Pons (tissue), 1 donor: ENCODE data around the gene HACD2.

Source experiments
- DNase-seq: peaks from one replicate; pipeline ENCODE4 v3.0.0-alpha.2; 2016; ENCODE audit warnings: low spot score

The HACD2 gene, protein sequence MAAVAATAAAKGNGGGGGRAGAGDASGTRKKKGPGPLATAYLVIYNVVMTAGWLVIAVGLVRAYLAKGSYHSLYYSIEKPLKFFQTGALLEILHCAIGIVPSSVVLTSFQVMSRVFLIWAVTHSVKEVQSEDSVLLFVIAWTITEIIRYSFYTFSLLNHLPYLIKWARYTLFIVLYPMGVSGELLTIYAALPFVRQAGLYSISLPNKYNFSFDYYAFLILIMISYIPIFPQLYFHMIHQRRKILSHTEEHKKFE

DNA sequence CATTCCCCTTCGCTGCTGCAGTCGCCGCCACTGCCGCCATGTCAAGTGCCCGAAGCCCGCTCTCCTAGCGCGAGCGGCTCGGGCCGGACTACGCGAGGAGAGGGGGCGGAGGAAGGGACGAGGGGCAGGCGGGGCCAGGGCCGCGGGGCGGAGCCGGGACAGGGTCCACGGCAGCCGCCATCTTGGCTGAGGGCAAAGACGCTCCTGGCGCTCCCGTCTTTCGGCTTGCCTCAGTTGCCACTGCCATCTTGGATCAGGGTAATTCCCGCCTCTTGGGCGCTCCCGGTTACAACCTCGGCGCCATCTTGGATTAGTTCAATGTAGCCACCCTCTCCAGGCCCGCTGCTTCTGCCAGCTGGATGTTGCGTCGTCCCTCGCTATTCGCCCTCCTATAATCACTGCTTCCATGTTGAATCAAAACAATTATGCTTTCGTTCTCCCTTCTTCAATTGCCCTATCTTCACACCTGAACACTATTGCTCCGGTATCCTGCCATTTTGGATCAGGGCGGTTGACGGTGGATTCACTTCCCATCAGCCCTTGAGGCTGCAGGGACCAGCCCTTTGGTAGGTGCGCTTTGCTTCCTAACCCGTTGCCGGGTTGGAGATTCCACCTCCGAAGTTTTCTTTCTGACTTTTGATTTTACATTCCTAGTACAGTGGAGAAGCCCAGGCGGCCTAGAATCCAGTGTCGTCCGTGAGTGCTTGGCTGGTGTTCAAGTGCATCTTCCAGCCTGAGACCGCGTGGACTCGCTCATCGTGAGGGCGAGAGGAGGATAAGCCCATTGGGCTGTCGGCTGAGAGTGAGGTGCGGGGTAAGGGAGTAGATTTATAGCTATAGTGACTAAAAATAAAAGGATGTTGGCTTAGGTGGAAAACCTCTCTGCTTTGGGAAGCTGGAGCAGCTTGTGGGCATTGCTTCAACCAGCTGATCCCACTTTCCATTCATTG lies at the start of gene HACD2:
Gene HACD2 (minus strand): TSS at position 66 of the 950 bp plus-strand sequence. CDS start 26 bp downstream, at position 40.
- DNase-seq: peak; percentile 99

DNA sequence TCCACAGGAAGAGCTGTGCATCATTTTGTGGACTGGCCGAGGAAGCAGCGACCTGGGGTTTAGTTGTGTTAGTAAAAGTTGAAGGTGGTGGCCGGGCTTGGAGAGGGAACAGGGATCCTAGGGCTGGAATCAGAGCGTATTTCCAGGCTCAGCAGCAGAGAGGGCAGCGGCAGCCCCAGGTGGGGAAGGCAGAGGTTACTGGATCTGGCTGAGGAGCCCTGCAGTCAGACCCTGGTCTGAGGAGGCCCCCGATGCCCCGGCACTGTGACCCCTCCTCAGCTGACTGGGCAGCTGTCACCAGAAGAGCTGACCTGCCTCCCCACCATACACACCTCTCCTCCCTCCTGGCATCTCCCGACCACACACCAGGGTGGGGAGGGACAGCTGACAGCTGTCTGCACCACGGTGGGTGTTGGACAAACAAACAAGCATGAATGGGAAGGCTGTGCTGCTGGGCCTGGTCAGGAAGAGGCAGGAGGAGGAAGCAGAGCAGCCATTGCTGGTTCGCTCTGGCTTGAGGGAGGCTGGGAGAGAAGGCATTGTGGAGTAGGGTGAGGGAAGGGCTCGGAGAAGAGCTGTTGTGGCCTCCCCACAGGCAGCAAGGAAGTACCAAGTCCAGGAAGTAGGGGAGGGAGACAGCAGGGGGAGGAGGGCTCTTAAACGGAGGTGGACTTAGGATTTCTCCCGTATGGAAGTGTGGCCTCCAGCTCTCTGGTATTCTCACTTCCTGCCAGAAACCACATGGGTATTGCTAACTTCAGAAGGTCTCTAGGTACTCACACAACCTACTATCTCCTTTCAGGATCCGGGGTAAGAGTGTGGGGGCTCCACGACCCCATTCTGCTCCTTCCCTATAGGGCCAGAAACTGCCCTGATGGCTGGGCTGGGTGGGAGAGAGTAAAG lies 49.5 kb upstream of the HACD2 start:
- no peak for DNase-seq

GRCh38 chr3:123633530-123633929 lies 48.7 kb upstream of the HACD2 start:
- no peak for DNase-seq

GRCh38 chr3:123632161-123632655 lies 47.4 kb upstream of the HACD2 start:
- DNase-seq: no peak

- no peak for DNase-seq
Observed at GRCh38 chr3:123629747-123630047, 44.8 kb upstream of the HACD2 start.

- no peak for DNase-seq
Observed at GRCh38 chr3:123628996-123629746, 44.3 kb upstream of the HACD2 start.

DNA sequence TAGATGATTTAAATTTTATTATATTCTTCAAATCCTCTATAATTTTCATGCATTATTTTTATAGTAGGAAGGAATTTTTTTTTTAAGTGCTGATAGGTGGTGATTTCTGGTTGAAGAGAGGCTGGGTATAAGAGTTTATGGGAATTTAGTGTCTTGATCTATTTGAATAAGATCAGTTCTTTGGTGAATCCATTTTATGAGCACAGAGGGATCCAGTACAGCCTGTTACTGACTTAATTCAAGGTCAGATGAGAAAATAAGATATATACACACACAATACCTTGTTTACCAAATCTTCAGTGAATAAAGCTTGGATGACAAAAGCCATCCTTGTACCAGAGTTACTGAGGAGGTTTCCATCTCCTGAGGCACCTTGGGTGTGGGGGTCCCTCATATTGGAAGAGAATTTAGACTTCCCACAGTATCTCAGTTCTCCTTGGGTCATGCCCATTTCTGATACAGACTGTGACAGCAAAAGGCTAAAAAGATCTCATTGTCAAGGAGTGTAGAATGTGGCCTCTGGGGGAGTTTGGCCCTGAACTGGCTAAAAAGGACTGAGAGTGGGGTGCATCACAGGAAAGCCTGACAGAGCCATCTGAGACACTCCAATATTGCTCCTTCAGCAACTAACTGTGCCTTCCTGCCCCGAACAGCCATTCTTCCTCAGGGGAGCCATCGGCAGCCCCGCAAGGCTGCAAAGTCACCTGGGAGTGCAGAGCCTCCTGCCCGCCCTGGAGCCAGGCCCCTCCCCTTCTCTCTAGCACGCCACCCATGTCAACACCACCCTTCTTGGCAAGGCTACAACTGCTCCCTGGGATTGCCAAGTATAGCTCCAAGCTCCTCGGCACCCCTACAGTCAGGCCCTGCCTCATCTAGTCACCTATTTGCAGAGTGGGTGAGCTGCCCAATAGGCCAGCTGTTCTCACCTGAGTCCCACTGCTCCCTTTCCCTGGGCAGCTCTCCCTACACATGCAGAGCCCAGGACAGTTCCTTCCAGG lies 43.1 kb upstream of the HACD2 start:
- no peak for DNase-seq

- DNase-seq: no peak
Observed at GRCh38 chr3:123626881-123627280, 42.0 kb upstream of the HACD2 start.

DNA sequence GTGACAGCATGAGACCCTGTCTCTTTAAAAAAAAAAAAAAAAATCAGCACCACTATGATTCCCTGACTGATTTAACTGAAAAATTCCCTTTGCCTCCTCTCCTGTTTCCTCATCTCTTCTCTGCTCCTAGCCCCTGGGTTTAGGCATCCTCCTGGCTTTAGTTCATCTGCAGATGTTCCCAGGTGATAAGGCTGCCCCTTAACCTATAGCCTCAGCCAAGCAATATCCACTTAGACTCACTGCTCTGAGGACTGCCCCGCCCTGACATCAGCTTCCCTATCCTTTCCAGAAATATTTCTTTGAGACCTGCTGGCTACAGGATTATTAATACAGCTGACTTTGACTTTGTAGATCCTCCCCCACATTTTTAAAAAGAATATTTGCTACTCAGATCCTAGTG lies 39.4 kb upstream of the HACD2 start:
- DNase-seq: no peak

- no peak for DNase-seq
Observed at GRCh38 chr3:123623346-123623880, 38.6 kb upstream of the HACD2 start.

- no peak for DNase-seq
Observed at GRCh38 chr3:123622766-123623165, 37.9 kb upstream of the HACD2 start.

DNA sequence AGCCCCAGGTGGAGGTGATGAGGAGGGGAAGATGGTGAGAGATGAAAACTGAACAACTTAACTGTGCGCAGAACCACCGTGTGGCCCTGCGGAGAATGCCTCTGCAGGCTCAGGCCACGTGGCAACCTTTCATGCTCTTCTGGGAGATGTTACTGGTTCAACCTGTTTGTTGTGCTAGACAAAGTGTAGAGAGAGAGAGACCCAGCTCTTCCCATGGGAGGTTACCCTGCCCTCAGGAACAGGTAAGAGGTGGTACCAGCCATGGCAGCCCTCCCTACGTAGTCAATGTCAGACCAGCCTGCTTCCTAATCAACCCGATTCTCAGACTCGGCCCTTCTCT lies 37.0 kb upstream of the HACD2 start:
- no peak for DNase-seq

DNA sequence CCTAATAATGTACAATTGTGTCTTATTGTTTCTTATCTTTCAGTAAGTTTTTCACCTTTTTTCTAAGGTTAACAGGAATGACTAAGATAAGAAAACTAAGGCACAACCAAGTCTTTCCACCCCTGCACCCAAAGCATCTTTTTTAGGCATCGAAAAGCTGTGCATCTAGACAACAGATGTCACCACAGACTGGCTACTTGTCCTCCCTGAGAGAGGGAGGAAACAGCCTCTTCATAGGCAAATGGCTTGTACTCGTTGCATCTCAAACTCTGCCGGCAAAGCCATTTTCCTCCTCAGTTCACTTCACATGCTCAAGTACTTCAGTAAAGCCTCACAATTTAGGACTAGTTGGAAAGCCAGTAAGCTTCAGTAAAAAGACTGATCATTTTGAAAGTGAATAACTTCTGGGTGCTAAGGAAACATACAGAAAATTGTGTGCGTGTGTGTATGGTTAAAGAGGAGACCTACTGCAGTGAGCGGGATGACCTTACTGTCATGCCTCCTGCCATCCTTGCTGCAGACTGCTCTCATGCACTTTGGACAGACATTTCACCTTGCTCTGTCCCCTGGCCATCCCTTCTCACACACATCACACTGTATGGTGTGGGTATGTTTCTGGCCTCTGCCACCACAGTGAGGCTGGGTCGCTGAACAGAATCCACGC lies 36.5 kb upstream of the HACD2 start:
- DNase-seq: peak; percentile 68

DNA sequence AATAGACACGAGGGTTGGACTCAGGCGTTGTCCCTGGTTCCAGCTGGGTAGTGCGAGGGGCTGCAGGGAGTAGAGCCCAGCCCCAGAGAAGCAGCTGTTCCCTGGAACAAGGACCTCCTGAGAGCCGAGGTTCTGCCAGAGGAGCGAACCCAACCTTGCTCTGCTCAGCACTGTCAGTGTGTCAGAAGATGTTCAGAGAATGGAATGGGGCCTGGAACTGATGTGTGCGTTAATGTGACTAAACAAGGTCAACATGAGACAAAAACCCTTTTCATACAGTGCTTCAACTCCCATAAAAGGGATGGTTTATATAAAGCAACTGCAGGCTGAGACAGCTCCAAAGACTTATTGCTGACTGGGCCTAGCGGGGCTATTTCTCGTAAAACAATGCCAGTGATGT lies 35.5 kb upstream of the HACD2 start:
- peak; percentile 95 for DNase-seq

DNA sequence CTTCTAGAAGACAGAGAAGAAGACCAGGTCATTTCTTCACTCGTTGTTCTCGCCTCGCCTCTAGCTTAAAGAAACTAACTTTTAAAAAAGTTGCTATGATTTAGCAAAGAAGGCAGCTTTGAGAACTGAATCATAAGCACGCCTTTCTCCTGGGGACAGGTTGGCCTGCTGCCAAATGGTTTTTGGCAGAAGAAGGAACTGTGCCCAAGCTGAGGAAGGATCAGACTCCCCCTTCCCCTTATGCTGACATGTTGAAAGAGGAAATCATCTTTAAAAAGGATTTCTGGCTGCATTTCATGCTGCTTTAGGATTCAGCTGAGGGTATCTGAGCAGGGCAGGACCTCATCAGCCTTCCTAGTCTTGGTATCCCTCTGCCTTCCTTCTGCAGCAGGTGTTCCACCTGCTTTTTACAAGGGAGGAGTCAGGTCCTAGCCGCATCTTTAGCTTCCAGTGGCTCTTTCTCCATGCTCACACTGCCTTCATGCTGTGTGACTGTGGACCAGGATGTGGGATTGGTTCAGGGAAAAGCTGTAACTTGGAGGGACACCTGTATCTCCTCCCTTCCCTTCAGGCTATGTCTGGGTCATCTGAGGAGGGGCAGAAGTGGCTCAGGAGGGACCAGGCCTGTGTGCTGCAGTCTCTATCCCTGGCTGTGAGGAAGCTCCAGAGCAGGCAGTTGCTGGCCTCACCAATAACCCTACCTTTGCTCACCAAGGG lies 34.1 kb upstream of the HACD2 start:
- peak; percentile 87 for DNase-seq

GRCh38 chr3:123618076-123618708 lies 33.3 kb upstream of the HACD2 start:
- no peak for DNase-seq

DNA sequence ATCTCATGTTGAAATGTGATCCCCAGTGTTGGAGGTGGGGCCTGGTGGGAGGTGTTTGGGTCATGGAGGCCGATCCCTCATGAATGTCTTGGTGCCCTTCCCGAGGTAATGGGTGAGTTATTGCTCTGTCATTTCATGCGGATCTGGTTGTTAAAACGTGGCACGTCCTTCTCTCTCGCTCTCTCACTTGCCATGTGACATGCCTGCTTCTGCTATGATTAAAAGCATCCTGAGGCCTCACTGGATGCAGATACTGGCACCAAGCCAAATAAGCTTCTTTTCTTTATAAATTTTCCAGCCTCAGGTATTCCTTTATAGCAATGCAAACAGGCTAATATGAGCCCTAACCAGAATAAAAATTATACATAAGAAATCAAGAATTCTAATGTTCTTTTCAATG lies 31.7 kb upstream of the HACD2 start:
- DNase-seq: no peak

GRCh38 chr3:123613543-123613942 lies 28.7 kb upstream of the HACD2 start:
- no peak for DNase-seq
